D341Med (cell line): ENCODE results near the gene SEMA4G.
A peak's percentile ranks its signal among the peaks of the same experiment; 100 is the strongest.
"Not testable (repeated sequence)": the region's sequence is repeated elsewhere in the genome, so short reads cannot be mapped to it uniquely, and the experiment has no call there.

Experiments
- DNase-seq: peaks from one replicate; pipeline ENCODE4 v3.0.0; 2012; ENCODE audit warnings: low spot score

The SEMA4G gene

DNA sequence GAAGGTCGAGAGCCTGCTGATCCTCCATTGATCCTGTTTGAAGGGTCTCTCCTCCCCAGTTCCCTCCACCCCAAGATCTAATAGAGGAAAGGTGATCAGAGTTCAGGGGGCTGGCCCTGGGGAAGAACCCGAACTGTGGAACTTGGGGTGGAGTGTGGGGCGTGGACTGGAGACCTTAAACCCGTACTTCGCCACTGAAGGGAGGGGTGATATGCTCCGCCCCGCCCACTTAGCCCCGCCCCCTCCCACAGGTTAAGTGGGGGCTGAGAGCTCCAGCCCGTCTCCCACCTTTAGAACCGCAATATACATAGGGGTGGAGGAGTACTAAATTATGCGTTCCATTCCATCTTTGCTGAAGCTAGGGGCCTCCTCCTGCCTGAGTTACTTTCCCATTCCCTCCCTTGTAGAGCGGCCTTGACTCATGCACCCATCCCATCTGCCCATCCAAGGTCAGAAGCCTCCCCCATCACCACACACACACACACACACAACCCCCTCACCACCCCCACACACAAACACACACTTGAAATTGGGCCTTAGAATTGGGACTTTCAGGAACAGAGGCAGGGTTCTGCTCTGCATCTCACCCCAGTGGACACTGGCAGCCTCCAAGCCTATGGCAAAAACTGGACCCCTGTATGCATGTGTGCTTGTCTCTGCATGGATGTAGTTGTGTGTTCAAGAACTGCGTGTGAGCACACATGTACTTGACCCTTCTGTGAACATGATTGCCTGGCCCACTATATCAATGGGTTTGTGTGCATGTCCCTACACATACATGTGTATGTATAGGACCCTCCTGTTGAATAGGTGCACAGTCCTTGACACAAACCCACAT lies 991 bp downstream of the SEMA4G start:
- peak; percentile 38 for DNase-seq

DNA sequence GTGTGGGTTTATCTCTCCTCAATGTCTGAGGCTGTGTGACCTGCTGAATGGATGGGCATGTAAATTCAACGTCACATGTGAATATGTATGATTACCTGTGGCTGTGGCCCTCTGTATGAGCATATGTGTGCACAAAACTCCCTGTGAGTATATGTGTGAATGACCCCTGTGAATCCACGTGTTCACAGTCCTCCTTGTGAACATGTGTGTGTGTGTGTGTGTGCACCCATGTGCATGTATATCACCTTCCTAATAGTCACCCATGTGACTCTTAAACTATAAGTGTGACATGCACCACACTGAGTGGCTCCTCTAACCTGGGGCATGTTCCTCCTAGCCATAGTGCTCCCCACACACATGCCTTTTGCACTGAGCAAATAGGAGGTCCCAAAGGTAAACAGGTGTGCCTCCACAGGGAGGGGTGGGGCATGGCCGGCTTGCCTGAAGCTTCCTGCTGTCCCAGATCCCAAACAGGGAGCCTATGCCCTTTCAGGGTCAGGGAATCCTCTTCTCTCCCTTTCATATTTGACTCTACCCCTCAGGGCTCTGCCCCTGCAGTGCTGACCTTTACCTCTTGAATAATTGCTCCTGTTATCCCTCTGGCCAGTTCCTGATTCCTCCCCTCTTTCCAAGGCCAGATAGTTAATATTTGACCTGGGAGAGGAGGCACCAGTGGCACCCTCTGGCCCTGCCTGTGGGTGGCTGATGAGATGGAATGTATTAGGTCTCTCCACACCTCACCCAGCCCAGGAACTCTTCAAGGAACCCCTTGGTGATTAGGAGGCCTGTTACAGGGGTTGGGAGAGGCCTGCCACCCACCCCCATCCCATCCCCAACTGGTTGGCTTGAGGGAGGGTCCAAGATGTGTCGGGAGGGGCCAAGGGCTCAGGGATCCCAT lies 1.9 kb downstream of the SEMA4G start:
- no peak for DNase-seq

DNA sequence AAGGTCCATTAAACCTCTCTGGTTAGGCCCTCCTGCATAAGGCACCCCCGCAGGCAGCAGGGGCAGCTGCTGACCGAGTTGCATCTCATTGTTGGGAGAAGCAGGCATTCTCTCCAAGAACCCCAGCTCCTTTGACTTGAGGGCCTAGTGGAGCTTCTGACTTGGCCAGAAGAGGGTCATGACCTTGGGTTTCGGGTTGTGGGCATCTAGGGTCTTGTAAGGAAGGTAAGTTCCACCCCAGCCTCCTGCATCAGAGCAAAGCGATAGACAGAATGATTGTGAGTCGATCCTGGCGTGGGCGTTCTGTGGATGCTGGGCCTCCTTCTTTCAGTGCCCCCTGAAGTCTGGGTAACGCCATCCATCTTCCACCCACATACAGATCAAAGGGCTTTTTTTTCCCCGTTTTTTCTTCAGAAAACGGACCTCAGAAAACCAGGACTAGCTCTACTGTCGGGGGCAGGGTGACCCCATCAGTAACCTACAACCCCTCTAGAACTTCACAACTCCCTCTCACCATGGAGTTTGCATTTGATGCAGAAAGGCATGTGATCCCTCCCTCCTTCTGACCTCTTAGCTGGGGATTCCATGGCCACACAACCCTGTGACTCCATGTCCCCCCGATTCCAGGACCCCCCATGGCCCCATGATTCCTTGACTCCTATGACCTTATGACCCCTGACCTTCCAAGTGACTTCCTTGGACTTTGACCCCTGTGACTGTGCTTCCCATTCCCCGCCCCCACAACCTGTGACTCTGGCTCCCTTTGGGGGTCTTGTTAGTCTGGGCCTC lies 3.0 kb downstream of the SEMA4G start:
- no peak for DNase-seq

DNA sequence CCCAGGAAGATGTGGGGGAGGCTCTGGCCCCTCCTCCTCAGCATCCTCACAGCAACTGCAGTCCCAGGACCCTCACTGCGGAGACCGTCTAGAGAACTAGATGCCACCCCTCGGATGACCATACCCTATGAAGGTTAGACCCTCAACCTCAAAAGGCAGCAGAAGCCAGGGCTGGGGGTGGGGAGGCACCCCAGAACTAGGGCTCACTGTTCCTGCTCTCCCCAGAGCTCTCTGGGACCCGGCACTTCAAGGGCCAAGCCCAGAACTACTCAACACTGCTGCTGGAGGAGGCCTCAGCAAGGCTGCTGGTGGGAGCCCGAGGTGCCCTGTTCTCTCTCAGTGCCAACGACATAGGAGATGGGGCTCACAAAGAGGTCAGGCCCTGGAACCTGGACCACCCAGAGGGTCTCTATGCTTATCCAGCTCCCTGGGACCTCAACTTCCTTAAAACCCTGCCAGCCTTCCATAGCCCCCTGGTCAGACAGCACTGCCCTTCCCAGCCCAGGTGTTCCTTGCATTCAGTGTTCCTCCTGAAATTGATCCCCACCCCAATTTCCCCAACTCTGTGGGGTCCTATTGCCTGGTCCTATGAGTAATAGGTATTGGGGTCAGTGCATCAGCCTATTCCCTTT lies 3.7 kb downstream of the SEMA4G start:
- no peak for DNase-seq

DNA sequence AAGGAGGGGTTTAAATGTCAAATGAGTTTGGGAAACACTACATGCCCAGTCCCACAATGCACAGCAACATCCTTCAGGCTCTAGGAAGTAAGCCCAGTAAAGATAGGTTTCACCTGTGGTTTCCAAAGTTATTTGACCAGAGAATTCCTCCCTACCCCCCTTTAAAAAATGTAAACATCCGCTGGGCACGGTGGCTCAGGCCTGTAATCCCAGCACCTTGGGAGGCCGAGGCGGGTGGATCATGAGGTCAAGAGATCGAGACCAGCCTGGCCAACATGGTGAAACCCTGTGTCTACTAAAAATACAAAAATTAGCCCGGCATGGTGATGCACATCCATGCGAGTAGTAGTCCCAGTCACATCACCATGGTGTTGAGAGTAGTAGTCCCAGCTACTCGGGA lies 6.1 kb downstream of the SEMA4G start:
- DNase-seq = not testable (repeated sequence)

DNA sequence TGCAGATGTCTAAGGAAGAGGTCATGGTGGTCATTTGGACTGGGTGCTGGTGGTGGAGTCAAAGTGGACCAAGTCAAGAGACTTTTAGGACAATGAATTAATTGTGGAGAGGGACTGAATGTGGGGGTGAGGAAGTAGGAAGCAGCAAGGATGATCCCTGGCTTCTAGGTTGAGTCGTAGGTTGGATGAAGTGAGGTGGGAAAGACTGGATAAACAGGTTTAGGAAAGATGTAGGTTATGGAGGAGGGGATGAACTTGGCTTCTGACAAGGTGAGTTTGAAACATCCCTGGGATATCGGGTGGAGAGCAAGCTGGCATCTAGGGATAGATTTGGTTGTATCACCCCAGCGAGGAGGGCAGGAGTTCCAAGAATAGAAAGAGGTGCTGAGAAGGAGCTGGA lies 7.6 kb downstream of the SEMA4G start:
- no peak for DNase-seq

DNA sequence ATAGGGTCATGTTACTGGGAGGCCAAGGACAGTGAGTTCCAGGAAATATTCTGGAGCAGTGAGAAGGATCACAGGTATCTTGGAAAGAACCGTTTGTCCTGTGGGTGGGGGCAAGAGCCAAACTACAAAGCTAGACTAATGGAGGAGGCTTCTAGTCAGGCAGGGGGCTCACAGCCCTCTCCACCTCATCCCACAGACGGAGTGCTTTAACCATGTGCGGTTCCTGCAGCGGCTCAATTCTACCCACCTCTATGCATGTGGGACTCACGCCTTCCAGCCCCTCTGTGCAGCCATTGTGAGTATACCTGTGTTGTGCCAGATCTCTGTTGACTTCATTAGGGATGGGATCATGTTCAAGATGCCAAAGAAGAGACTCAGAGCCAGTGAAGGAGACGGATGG lies 8.1 kb downstream of the SEMA4G start:
- DNase-seq = no peak

DNA sequence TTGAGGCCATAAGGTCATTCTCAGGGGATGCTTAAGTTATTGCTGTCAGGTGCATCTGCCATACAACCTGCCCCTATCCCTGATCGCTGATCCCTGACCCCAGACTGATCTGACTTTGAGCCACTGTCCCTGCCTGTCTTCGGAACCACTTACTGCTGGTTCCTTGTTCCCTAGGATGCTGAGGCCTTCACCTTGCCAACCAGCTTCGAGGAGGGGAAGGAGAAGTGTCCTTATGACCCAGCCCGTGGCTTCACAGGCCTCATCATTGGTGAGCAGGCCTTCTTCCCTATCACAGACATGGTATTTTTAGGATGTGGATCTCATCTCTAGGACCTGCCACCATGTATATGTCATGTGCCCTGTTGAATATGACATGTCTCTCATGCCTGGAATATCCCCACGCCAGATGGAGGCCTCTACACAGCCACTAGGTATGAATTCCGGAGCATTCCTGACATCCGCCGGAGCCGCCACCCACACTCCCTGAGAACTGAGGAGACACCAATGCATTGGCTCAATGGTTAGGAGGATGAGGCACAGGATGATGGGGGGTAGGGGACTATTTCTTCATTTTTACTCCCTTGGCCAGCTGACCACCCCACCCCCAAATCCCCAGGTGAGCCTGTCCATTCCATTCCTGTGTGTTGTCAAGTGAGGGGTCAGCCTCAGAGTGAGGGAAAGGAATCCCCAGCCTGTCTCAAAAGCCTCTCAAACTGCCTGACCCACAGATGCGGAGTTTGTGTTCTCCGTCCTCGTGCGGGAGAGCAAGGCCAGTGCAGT lies 9.0 kb downstream of the SEMA4G start:
- DNase-seq = no peak

DNA sequence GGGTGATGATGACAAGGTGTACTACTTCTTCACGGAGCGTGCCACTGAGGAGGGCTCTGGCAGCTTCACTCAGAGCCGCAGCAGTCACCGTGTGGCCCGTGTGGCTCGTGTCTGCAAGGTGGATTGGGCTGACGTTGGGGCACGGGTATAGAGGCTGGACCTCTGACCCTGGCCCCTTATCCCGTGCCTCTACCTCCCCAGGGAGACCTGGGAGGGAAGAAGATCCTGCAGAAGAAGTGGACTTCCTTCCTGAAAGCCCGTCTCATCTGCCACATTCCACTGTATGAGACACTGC lies 9.5 kb downstream of the SEMA4G start:
- DNase-seq = no peak

DNA sequence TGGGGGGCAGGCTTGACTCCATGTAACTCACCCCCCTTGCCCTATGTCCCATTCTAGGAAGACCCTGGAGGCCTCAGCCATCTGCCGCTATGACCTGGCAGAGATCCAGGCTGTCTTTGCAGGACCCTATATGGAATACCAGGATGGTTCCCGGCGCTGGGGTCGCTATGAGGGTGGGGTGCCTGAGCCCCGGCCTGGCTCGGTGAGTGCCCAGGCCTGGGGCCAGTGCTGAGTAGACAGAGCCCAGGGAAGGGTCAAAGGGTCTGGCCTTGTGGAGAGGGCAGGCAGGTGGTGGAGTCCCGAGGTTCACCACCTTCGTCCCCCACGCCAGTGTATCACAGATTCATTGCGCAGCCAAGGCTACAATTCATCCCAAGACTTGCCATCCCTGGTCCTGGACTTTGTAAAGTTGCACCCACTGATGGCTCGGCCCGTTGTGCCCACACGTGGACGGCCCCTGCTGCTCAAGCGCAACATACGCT lies 10.5 kb downstream of the SEMA4G start:
- no peak for DNase-seq

DNA sequence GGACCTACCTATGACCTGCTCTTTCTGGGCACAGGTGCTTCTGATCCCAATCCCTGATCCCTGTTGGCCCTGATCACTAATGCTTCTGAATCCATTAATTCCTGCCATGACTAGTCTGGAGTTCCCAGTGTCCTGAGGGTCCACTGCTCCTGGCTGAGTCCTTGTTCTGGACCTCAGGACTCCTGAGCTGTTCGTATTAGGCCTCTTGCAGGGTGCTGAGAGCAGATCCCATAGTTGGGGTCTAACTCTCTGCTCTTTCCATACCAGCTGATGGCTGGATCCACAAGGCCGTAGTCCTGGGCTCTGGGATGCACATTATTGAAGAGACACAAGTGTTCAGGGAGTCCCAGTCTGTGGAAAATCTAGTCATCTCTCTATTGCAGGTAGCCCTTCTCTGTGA lies 11.0 kb downstream of the SEMA4G start:
- DNase-seq = no peak

DNA sequence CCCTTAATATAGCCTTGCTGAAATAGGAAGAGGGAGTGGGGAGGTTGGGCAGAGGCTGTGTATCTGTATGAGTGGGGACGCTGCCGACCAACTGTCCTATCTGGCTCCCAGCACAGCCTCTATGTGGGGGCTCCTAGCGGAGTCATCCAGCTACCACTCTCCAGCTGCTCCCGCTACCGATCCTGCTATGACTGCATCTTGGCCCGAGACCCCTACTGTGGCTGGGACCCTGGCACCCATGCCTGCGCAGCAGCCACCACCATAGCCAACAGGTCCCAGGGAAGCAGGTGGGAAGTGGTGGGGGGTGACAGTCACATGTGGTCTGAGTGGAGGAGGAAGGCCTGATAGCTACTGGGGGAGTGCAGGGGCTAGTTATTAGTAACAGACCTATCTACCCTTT lies 11.4 kb downstream of the SEMA4G start:
- DNase-seq = no peak

DNA sequence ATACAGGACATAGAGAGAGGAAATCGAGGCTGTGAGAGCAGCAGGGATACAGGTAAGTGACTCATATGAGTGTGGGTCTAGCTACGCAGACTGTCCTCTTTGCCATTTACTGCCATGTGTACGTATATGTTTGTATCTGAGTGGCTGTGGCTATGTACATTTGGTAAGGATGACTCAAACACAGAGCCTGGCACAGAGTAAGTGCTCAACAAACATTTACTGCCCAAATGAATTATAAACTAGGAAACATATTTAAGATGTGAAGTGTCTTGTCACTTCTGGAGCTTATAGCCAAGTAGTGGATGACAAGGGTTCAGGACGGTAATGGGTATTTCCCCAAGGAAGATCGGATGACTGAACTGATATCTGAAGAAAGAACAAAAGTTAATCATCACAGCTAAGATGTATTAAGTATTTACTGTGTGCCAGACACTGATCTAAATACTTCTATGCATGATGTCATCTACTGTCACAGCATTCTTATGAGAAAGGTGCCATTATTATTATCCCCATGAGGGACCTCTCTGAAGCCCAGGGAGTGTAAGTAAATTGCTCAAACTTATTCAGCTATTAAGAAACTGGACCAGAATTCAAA lies 12.0 kb downstream of the SEMA4G start:
- DNase-seq = no peak

DNA sequence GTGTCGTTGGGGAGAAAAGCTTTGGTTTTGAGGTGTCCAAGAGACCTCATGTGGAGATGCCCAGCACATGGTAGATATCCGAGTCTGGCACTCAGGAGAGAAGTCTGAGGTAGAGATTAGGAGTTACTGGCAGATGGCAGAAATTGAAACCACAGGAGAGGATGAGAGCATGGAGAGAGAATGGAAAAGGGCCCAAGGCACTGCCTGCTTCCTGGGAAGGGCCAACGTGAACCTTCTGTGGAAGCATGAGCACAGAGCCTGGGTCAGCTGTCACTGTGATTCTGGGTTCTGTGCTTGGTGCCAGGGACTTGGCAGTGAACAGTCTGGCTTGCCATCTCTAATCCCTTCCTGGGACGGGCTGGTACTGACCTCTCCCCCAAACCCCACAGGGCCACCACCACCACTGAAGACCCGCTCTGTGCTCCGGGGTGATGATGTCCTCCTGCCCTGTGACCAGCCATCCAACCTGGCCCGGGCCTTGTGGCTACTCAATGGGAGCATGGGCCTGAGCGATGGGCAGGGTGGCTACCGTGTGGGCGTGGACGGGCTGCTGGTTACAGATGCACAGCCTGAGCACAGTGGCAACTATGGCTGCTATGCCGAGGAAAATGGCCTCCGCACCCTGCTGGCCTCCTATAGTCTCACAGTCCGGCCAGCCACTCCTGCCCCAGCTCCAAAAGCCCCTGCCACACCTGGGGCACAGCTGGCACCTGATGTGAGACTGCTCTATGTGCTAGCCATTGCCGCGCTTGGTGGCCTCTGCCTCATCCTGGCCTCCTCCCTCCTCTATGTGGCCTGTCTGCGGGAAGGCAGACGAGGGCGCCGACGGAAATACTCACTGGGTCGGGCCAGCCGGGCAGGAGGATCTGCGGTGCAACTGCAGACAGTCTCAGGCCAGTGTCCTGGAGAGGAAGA lies 13.9 kb downstream of the SEMA4G start:
- no peak for DNase-seq

DNA sequence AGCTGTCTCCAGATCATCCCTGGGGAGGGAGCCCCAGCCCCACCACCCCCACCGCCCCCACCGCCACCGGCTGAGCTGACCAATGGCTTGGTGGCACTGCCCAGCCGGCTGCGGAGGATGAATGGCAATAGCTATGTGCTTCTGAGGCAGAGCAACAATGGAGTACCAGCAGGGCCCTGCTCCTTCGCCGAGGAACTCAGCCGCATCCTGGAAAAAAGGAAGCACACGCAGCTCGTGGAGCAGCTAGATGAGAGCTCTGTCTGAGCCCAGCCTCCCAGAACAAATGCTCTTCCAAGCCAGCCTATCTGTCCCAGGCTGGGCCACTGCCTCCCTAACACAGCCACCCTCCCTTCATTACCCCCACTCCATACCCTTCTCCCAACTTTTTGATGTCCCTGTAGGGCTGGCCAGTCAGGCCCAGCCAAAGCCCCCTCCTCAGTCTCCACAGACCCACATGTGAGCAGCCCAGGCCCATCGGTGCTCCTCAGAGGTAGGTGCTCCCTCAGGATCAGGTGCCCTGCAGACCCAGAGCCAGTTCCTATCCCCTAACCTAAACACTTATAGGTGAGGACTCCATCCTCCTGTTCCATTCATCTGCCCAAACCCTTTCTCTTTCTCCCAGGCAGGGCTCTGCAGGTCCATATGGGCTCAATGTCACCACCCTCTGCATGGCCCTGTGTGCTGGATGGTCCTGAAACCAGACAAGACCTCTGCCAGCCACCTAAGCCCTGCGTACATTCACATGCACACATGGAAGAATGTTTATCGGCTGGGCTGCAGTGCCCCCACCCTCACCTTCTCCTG lies 14.8 kb downstream of the SEMA4G start:
- no peak for DNase-seq

DNA sequence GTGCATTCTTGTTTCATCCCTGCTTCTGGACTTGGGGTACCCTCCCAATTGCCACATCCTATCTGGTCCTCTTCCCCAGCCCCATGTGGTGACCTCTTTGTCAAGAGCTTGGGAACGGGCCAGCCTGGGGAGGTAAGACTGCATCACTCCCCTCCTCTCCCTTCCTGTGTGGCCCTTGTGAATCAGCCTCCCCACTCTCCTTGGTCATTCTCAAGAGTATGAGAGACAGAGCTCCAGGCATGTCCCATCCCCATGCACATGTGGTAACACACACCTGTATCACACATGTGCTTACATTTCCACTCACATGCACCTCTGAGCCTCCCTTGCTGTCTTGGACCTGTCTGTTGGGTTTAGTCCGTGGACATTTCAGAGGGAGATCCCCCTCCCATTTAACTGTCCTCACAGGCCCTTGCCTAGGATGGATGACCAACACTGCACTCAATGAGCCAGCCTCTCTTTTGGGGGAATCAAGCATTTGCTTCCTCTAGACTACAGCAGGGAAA lies 15.4 kb downstream of the SEMA4G start:
- DNase-seq = no peak

DNA sequence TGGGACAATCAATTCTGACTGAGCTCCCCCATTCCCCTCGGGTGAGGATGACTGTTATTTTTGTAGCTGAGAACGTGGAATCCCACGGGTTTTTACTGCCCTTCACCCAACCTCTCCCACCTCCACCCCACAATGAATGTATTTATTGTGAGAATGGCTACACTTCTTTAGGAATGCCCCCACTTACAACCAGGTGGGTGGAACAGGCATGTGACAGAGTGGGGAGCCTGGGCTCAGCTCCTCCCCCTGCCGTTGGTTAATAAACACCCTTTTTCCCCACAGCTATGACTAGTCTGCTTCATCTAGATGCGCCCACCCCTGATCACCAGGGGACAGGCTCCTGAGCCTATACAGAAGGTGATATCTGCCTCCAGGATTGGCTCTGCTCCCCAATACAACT lies 16.0 kb downstream of the SEMA4G start:
- DNase-seq = no peak

DNA sequence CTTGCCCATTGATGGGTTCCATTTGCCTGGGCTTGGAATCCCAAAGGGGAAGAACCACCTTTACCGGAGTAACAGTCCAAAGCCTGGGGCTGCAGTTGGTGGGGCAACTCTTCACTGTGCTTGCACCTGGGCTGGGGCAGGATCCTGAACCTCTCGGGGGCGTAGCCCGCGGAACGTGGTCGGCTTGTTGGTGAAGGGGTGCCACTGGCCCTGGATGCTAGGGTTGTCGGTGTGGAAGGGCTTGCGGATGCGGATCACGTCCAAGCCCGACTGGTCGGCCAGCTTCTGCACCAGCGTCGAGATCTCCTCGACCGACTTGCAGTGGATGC lies 17.3 kb downstream of the SEMA4G start:
- no peak for DNase-seq
